ENCODE results near the gene PLXNB3.
"Not testable (repeated sequence)": the region's sequence is repeated elsewhere in the genome, so short reads cannot be mapped to it uniquely, and the experiment has no call there.

Gene PLXNB3

GRCh38 chrX:153746359-153746758 is 17.7 kb upstream of the PLXNB3 start:
- TF ChIP-seq CTCF (IDR thresholded peaks at IDR 0.05; ENCODE audit: low read depth, low read length) = no peak

GRCh38 chrX:153746991-153747390 is 17.1 kb upstream of the PLXNB3 start:
- H3K4me3 ChIP-seq (replicated peaks in 1 of 2; ENCODE audit: low read depth in 2 of 2, low read length in 2 of 2); DNase-seq (ENCODE audit: low read depth in 2 of 2): not testable (repeated sequence)

More at GRCh38 chrX:153746359-153746758, 17.7 kb upstream of the PLXNB3 start:
- no peak for DNase-seq (ENCODE audit: low read depth in 2 of 2)
- H3K4me3 ChIP-seq (replicated peaks in 1 of 2; ENCODE audit: low read depth in 2 of 2, low read length in 2 of 2) = no peak overlapping the region

- DNase-seq (ENCODE audit: low read depth in 2 of 2); H3K4me3 ChIP-seq (replicated peaks in 1 of 2; ENCODE audit: low read depth in 2 of 2, low read length in 2 of 2): not testable (repeated sequence)
These were observed 15.0 kb upstream of the PLXNB3 start for GRCh38 chrX:153749017-153749416.

GRCh38 chrX:153750127-153750774 is 13.8 kb upstream of the PLXNB3 start:
- no peak overlapping the region for H3K4me3 ChIP-seq (replicated peaks in 1 of 2; ENCODE audit: low read depth in 2 of 2, low read length in 2 of 2)
- TF ChIP-seq CTCF (IDR thresholded peaks at IDR 0.05; ENCODE audit: low read depth, low read length) = no peak
- no peak for DNase-seq (ENCODE audit: low read depth in 2 of 2)

GRCh38 chrX:153755136-153755535 is 8.9 kb upstream of the PLXNB3 start:
- TF ChIP-seq CTCF (IDR thresholded peaks at IDR 0.05; ENCODE audit: low read depth, low read length) = no peak
- DNase-seq (ENCODE audit: low read depth in 2 of 2) = no peak
- no peak overlapping the region for H3K4me3 ChIP-seq (replicated peaks in 1 of 2; ENCODE audit: low read depth in 2 of 2, low read length in 2 of 2)

- no peak for DNase-seq (ENCODE audit: low read depth in 2 of 2)
- H3K4me3 ChIP-seq (replicated peaks in 1 of 2; ENCODE audit: low read depth in 2 of 2, low read length in 2 of 2) = no peak overlapping the region
- TF ChIP-seq CTCF (IDR thresholded peaks at IDR 0.05; ENCODE audit: low read depth, low read length) = no peak
These were observed 2.2 kb upstream of the PLXNB3 start for GRCh38 chrX:153761863-153762262.

GRCh38 chrX:153762626-153763173 is 1.3 kb upstream of the PLXNB3 start:
- no peak for TF ChIP-seq CTCF (IDR thresholded peaks at IDR 0.05; ENCODE audit: low read depth, low read length)
- H3K4me3 ChIP-seq (replicated peaks in 1 of 2; ENCODE audit: low read depth in 2 of 2, low read length in 2 of 2) = no peak overlapping the region
- DNase-seq (ENCODE audit: low read depth in 2 of 2) = no peak

Measured in cardiac fibroblast (primary cell).